ENCODE results near the gene GNG4. TPM values are rescaled to one million over a fixed set of nuclear protein-coding genes. Genes with fewer than 3 reads are reported as not detected.
"Not testable (repeated sequence)": the region's sequence is repeated elsewhere in the genome, so short reads cannot be mapped to it uniquely, and the experiment has no call there.

Gene GNG4
- polyA plus RNA-seq, 3 donors = 1.2 to 2.2 (median 2.1) TPM

DNA sequence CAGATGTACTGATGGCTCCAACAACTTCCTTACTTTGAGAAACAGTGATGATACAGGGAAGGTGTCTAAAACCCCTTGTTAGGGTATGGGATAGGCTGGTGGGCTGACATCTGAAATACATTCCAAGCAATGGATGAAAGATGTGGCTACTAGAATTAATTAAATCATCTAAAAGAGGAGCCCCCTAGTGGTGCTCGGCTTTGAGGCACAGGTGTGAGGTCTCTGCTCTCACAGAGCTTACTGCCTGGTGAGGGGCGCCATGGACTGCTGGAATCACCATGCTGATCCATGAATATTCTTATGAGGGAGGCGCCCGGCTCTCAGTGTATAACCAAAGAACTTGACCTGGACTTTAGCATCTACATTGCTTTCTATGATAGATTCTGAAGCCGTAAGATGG, 48.5 kb downstream of the GNG4 start:
- WGBS, 3 donors = 79 to 82% (median 81%) methylated on average over 5 of the region's 5 CpGs
- H3K27ac ChIP-seq (ENCODE audit: low read depth, low read length) = no peak overlapping the region

DNA sequence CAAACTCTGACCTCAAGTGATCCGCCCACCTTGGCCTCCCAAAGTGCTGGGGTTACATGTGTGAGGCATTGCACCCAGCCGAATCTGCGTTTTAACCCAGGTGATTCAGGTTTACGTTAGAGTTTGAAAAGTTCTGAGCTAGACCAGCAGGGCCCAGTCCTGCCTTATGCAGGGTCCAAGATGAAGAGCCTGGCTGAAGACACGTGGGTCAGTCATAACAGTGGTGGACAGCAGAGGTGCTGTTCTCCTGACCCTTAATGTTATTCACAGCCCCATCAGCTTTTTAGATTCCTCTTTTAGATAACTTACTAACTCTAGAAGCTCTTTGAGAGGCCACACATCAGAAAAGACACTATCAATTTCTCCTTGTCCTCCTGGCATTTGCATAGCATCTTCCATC, 50.0 kb downstream of the GNG4 start:
- no peak overlapping the region for H3K27ac ChIP-seq (ENCODE audit: low read depth, low read length)
- 84 to 89% (median 84%) methylated on average over 5 of the region's 5 CpGs for WGBS, 3 donors

DNA sequence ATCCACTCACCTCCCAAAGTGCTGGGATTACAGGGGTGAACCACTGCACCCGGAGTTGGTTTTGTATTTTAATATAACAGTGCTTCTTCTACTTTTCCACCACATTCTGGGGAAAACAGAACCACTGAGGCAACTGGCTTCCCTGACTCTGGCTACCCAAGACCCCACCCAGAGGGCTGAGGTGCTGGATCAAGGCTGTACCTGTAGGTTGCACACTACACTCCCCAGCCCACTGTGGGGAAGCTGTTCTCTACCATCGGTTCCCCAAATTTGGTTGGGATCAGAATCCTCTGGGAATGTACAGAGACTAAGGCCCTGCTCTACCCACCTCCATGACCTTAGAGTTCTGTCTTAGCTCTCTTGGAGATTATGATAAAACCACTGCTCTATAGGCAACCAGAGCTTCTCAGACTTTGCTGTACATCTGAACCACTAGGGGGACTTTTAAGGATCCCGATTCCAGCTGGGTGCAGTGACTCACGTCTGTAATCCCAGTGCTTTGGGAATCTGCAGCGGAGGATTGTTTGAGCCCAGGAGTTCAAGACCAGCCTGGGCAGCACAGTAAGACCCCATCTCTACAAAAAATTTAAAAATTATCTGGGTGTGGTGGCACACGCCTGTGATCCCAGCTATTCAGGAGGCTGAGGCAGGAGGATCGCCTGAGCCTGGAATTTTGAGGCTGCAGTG, 51.6 kb downstream of the GNG4 start:
- WGBS, 3 donors = 72 to 77% (median 76%) methylated on average over 7 of the region's 7 CpGs
- H3K27ac ChIP-seq (ENCODE audit: low read depth, low read length) = no peak overlapping the region

DNA sequence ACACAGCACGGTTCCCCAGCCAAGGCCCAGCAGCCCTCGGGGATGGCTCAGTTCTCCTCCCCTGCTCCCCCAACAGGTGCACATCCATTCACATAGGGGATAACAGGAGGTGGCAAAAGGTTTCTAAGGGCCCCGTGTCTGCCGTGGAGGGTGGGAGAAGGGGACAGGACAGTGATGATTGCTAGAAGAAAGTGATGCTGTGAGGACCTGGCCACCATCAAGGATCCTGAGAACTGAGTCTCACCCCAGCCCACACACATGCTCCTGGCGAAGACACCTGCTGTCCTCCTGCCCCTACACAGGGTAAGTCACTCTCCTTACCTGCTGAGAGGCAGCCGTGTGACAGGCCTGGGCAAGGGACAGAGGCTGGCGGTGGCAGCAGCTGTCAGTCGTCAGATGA, 54.5 kb downstream of the GNG4 start:
- 77 to 85% (median 82%) methylated on average over 8 of the region's 8 CpGs for WGBS, 3 donors
- H3K27ac ChIP-seq (ENCODE audit: low read depth, low read length) = no peak overlapping the region

DNA sequence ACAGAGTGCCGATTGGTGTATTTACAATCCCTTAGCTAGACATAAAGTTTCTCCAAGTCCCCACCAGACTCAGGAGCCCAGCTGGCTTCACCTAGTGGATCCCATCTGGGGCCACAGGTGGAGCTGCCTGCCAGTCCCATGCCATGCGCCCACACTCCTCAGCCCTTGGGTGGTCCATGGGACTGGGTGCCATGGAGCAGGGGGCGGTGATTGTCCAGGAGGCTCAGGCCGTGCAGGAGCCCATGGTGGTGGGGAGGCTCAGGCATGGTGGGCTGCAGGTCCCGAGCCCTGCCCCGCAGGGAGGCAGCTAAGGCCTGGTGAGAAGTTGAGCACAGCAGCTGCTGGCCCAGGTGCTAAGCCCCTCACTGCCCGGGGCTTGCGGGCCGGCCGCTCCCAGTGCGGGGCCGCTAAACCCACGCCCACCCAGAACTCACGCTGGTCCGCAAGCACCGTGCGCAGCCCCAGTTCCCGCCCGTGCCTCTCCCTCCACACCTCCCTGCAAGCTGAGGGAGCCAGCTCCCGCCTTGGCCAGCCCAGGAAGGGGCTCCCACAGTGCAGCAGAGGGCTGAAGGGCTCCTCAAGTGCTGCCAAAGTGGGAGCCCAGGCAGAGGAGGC, 55.2 kb downstream of the GNG4 start:
- 89 to 96% (median 94%) methylated on average over 14 to 20 of the region's 20 CpGs for WGBS, 3 donors
- H3K27ac ChIP-seq (ENCODE audit: low read depth, low read length) = not testable (repeated sequence)

DNA sequence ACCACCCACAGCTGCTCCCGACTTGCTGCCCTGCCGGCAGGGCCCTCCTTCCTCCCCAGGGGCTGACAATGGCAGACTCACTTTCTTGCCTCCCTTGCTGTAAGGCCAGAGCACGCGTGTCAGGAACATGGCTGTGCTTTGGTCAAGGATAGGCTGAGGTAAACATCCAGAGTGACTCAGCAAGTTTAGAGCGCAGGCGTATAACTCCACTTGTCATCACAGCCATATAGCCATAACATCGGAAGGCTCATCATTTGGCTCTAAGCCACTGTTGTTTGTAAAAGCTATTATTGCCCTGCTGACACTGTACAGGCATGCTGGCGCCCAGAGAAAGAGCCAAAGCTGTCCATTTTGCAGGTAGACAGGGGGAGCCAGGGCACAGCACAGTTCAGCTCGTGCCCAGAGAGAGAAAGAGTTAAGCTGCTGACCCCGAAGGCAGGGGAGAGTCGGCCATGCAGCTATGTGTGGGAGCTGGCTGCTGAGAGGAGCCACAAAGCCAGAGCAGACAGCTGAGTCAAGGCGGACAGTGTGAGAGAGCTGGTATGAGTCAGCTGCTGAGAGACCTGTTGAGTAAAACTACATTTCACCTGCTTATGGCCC, 60.6 kb downstream of the GNG4 start:
- no peak overlapping the region for H3K27ac ChIP-seq (ENCODE audit: low read depth, low read length)
- WGBS, 3 donors = 81 to 86% (median 83%) methylated on average over 12 of the region's 12 CpGs

DNA sequence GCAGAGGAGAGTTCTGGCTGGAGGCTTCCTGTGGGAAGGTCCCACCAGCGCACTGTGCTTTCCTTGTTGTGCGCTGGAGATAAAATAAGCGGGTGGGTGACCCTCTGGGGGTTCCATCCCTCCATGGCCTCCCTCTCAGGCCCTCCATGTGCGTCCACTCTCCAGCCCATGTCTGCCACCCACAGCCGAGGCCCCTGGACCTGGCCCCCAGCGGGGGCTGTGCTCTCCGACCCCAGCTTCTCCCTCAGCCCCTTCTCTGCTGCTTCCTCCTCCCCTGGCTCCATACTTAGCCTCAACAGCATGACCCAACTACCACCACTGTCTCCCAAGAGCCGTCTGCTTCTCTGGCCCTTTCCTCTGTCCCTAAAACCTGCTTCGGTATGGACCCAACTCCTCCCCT, 61.4 kb downstream of the GNG4 start:
- no peak overlapping the region for H3K27ac ChIP-seq (ENCODE audit: low read depth, low read length)
- WGBS, 3 donors = 86 to 95% (median 94%) methylated on average over 8 to 9 of the region's 9 CpGs

DNA sequence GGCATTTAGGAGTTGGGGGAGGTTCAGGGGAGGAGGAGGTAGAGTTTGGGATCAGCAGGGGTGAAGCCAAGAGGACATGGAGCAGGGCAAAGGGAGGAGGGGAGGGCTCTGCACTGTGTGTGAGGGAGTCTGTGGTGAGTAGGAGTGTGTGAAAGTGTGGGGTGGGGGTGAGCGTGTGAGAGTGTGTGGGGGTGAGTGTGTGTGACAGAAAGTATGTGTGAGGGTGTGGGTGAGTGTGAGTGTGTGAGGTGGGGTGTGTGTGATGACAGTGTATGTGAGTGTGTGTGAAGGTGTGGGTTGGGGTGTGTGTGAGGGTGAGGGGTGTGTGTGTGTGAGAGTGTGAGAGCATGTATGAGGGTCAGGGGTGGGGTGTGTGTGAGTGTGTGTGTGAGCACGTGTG, 62.6 kb downstream of the GNG4 start:
- H3K27ac ChIP-seq (ENCODE audit: low read depth, low read length) = no peak overlapping the region
- WGBS, 3 donors = 83 to 92% (median 88%) methylated on average over 2 of the region's 2 CpGs

DNA sequence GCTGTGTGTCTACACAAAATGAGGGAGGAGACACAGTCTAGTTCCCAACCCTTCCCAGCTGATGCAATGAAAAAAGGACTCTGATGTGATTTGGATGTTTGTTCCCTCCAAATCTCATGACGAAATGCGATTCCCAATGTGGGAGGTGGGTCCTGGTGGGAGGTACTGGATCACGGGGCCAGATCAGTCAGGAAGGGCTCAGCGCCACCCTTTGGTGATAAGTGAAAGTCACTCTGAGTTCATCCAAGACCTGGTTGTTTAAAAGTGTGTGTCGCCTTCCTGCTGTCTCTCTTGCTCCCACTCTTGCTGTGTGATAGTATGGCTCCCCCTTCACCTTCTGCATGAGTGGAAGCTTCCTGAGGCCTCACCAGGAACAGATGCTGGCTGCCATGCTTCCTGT, 63.2 kb downstream of the GNG4 start:
- no peak overlapping the region for H3K27ac ChIP-seq (ENCODE audit: low read depth, low read length)
- 75 to 85% (median 76%) methylated on average over 5 of the region's 5 CpGs for WGBS, 3 donors

DNA sequence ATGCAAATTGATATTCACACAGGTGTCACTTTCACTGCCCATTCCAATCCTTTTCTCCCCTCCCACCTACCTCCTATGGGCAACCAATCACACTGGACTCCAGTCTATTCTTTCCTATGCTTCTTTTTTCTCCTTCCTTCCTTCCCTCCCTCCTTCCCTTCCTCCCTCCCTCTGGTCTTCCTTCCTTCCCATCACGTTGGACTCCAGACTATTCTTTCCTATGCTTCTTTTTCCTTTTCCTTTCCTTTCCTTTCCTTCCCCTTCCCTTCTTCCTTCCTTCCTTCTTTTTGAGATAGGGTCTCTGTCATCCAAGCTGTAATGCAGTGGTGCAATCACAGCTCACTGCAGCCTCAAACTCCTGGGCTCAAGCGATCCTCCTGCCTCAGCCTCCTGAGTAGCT, 64.6 kb downstream of the GNG4 start:
- H3K27ac ChIP-seq (ENCODE audit: low read depth, low read length) = no peak overlapping the region
- 59 to 75% (median 63%) methylated on average over 2 of the region's 2 CpGs for WGBS, 3 donors

DNA sequence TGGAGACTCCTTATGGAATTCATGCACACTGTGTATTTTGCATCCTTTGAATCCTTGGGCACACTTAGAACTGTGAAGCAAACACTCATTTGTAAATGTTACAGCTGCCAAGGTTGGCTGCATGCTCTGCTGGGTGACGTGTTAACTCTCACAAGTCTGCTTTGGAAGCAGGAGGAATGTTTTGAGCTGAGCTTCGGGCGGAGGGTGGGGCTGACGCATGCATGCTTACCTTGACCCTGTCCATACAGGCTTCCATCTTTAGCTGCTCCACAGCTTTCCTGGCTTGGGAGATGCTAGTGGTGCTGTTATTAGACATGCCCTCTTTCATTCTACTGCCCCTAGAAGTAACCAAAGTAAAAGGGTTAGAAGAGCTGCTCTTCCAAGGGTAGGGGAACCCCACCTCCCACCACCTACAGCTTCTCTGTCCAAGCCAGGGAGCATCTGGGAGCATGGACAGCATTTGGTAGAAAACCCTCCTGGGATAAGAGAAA, 66.0 kb downstream of the GNG4 start:
- 56 to 66% (median 59%) methylated on average over 4 of the region's 4 CpGs for WGBS, 3 donors
- H3K27ac ChIP-seq (ENCODE audit: low read depth, low read length) = no peak overlapping the region

DNA sequence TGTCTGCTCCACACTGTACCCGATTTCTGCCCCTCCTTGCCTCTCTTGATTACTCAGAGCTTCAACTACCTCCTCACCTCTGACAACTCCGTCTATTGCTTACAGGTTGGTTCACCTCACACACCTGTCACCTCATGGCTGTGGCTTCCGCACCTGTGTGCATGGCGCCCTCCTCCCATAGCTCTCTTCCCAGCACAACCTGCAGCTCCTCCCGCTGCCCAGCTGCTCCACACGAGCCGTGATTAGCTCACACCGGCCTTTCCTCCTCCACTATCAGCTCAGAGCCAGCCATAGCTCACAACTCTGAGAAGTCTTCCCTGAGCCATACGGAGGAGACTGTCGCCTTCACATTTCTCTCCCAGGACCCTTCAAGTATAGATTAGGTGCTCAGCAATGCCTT, 67.5 kb downstream of the GNG4 start:
- WGBS, 3 donors = 68 to 91% (median 89%) methylated on average over 10 of the region's 10 CpGs
- no peak overlapping the region for H3K27ac ChIP-seq (ENCODE audit: low read depth, low read length)

DNA sequence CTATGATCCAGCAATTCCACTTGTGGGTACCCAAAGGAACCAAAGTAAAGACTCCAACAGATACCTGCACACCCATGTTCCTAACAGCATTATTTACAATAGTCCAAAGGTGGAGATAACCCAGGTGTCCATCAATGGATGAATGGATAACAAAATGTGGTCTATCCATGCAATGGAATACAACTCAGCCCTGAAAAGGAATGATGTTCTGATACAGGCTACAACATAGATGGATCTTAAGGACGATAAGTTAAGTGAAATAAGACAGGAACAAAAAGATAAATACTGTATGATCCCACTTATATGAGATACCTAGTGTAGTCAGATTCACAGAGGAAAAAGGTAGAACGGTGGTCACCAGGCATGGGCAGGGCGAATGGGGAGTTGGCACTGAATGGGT, 69.7 kb downstream of the GNG4 start:
- H3K27ac ChIP-seq (ENCODE audit: low read depth, low read length) = no peak overlapping the region
- WGBS, 3 donors = 87 to 94% (median 90%) methylated on average over 3 of the region's 3 CpGs

DNA sequence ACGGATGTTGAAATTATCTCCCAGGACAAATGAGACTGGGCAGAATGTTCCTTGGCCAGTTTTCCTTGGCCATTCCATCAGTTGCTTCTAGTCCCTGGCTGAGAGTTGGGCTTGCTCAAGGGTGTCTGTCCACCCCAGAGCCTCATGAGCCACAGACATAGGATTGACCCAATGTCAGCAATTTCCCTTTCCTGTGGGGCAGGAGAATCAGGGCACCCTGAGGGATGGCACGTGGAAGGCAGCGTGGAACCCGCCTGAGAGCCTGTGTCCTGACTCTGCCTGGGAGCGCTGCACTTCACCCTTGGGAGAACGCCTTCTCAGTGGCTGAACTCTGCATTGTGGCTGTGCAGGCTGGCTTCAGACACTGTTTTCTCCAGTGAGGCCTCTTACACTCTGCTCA, 74.0 kb downstream of the GNG4 start:
- H3K27ac ChIP-seq (ENCODE audit: low read depth, low read length) = no peak overlapping the region
- 66 to 83% (median 72%) methylated on average over 6 of the region's 6 CpGs for WGBS, 3 donors

DNA sequence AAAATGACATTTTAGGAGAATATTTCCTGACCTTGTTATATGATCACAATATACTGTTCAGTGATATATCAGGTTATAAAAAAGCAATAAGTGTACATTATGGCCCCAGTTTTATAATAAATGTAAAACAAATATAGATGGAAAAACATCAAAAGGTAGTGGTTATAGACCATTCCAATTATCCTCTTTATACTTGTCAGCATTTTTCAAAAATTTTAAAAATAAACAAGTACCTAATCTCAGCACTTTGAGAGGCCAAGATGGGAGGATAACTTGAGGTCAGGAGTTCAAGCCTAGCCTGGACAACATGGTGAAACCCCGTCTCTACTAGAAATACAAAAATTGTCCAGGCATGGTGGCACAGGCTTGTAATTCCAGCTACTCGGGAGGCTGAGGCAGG, 75.7 kb downstream of the GNG4 start:
- WGBS, 3 donors = 78 to 92% (median 83%) methylated on average over 2 of the region's 2 CpGs
- H3K27ac ChIP-seq (ENCODE audit: low read depth, low read length) = no peak overlapping the region

DNA sequence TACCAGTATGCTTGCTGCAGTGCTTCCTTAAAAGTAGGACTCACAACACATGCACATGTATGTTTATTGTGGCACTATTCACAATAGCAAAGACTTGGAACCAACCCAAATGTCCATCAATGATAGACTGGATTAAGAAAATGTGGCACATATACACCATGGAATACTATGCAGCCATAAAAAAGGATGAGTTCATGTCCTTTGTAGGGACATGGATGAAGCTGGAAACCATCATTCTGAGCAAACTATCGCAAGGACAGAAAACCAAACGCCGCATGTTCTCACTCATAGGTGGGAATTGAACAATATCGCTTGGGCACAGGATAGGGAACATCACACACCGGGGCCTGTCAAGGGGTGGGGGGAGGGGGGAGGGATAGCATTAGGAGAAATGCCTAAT, 76.6 kb downstream of the GNG4 start:
- WGBS, 3 donors = 97 to 99% (median 97%) methylated on average over 5 of the region's 5 CpGs
- H3K27ac ChIP-seq (ENCODE audit: low read depth, low read length) = not testable (repeated sequence)

DNA sequence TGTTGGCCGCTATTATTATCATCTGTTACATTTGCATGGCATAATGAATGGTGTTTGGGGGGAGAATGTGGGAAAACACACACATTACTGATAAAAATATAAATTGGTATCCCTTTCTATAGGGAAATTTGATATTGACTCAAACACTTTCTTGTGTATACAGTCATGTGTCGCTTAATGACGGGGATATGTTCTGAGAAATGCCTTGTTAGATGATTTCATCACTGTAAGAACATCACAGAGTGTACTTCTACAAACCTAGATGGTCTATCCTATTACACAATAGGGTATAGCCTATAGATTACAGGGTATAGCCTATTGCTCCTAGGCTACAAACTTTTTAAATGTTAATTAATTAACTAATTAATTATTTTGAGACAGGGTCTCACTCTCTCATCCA, 78.1 kb downstream of the GNG4 start:
- 71 to 88% (median 85%) methylated on average over 3 of the region's 3 CpGs for WGBS, 3 donors
- no peak overlapping the region for H3K27ac ChIP-seq (ENCODE audit: low read depth, low read length)

DNA sequence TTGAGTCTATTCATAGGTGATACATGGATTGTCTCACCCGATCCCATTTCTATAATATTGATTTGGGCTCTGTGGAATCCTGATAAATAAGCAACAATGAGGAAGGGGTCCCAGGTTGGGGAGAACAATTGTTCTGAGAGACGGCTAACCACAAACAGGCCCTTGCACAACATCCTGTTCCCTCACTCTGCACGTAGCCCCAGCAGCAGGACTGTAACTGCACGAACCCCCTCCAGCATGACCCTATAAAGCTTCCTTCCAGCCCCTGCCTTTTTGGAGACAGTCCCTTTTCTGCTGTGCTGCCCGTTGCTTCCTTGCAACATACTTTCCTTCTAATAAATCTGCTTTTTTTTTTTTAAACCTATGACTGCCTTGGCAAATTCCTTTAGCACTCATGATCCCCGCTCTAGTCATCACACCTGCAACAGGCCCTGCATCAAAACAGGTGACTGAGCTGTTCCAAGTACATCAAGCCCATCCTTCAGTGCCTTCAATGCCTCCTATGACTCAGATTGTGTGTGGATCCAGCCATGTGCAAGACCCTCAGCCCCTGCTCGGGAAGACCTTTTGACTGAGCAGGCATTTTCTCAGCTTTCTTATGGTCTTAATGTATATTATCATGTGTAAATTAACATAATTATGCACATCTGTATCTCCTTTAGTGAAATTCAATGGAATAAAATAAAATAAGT, 81.6 kb downstream of the GNG4 start:
- no peak overlapping the region for H3K27ac ChIP-seq (ENCODE audit: low read depth, low read length)
- 48 to 79% (median 56%) methylated on average over 7 of the region's 7 CpGs for WGBS, 3 donors

DNA sequence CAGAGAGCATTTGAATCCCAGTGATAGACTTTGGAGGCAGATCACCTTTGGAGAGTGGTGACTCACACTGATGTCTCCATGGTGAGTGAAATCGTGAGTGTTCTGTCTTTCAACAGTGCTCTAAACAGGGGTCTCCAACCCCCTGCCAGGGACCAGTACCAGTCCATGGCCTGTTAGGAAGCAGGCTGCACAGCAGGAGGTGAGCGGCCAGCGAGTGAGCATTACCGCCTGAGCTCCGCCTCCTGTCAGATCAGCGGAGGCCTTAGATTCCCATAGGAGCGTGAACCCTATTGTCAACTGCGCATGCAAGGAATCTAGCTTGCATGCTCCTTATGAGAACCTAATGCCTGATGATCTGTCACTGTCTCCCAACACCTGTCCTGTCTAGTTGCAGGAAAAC, 83.5 kb downstream of the GNG4 start:
- H3K27ac ChIP-seq (ENCODE audit: low read depth, low read length) = no peak overlapping the region
- WGBS, 3 donors = 73 to 88% (median 79%) methylated on average over 8 of the region's 8 CpGs
